HepG2 (cell line): Measurements from ENCODE around the gene TSPAN31. TPM values are rescaled to one million over a fixed set of nuclear protein-coding genes. Genes with fewer than 3 reads are reported as not detected.
A peak's percentile ranks its signal among the peaks of the same experiment; 100 is the strongest.

ENCODE experiments used
- ATAC-seq: fragments of 200-7000 bp; cut with Tn5 transposase; 3 replicates; pipeline ENCODE4 v1.9.1; 2020; ENCODE audit warnings: mild to moderate bottlenecking, moderate library complexity
- BruUV-seq: library from RNA; stranded (reverse); fragments of 400-500 nt; replicated peaks from 2 replicates; lab custom pipeline; 2021; lab: Mats Ljungman, UMichigan
- CTCF ChIA-PET: fragments of 300-600 bp; formaldehyde crosslinking; extraction: SDS; loops from one replicate; lab custom pipeline; 2021; ENCODE audit warnings: low total read pairs, inconsistent platforms, low intra/inter-chr PET ratio; lab: Yijun Ruan, JAX
- POLR2A ChIA-PET: fragments of 350-600 bp; sonication (Branson Sonifier 250); formaldehyde crosslinking; loops from one replicate; lab custom pipeline; 2020; ENCODE audit warnings: antibody characterized with exemption, inconsistent platforms; lab: Yijun Ruan, JAX
- DNase-seq: peaks from one replicate; pipeline ENCODE4 v3.0.0-alpha.2; 2015; ENCODE audit warnings: low spot score
- FAIRE-seq: peaks from 3 replicates; lab custom pipeline; 2011; peaks lifted over from hg19 to GRCh38; lab: Jason Lieb, UNC
- H2AFZ ChIP-seq: one replicate; pipeline ENCODE4 v1.6.1; 2011; ENCODE audit warnings: low read length, inconsistent platforms
- H3K27ac ChIP-seq: fragments of 300-600 bp; 3 replicates; pipeline ENCODE4 v1.8.0; 2011; ENCODE audit warnings: mixed run types, mild to moderate bottlenecking, mixed read lengths, low read length, inconsistent platforms; ENCODE audit not compliant: insufficient read depth; ENCODE audit errors: extremely low read length
- H3K27me3 ChIP-seq, 2 experiments: fragments of 200-600 bp in 1 of 2; 2 replicates in 1 of 2; 3 replicates in 1 of 2; pipeline versions ENCODE4 v1.6.0 to v1.8.0; 2011; ENCODE audit warnings: low read length in 2 of 2, mild to moderate bottlenecking in 2 of 2, moderate library complexity in 2 of 2, inconsistent platforms in 1 of 2; ENCODE audit not compliant: insufficient read depth in 2 of 2, control insufficient read depth in 1 of 2
- H3K36me3 ChIP-seq, 2 experiments: fragments of 200-600 bp in 1 of 2; replicated peaks in 1 of 2; 2 replicates in 1 of 2; 3 replicates in 1 of 2; pipeline versions ENCODE4 v1.5.1 to v1.8.0; 2011; ENCODE audit warnings: low read length in 2 of 2, inconsistent platforms in 1 of 2; ENCODE audit not compliant: insufficient read depth in 2 of 2, control insufficient read depth in 1 of 2
- H3K4me1 ChIP-seq: 2 replicates; pipeline ENCODE4 v1.5.1; 2012; ENCODE audit warnings: low read length, inconsistent platforms; ENCODE audit not compliant: insufficient read depth
- H3K4me2 ChIP-seq: 2 replicates; pipeline ENCODE4 v1.6.0; 2011; ENCODE audit warnings: low read depth, low read length, inconsistent platforms
- H3K4me3 ChIP-seq, 3 experiments: fragments of 200-600 bp in 1 of 3; sonication (generic), shearing (Covaris generic) in 1 of 3; replicated peaks in 1 of 3; 2 replicates each; pipeline ENCODE4 v1.5.1; 2011 to 2016; ENCODE audit warnings: low read length in 3 of 3, inconsistent platforms in 2 of 3, low read depth in 2 of 3, mild to moderate bottlenecking in 2 of 3, control low read depth in 1 of 3, mixed read lengths in 1 of 3; ENCODE audit not compliant: insufficient read depth in 1 of 3
- H3K79me2 ChIP-seq: one replicate; pipeline ENCODE4 v1.6.1; 2011; ENCODE audit warnings: low read length, inconsistent platforms; ENCODE audit not compliant: insufficient read depth
- H3K9ac ChIP-seq: 2 replicates; pipeline ENCODE4 v1.6.0; 2011; ENCODE audit warnings: mild to moderate bottlenecking, low read depth, low read length, inconsistent platforms; ENCODE audit not compliant: insufficient read depth
- H3K9me3 ChIP-seq: 2 replicates; pipeline ENCODE4 v1.5.1; 2012; ENCODE audit warnings: mild to moderate bottlenecking, low read length
- H4K20me1 ChIP-seq: 2 replicates; pipeline ENCODE4 v1.6.0; 2011; ENCODE audit warnings: inconsistent platforms, mild to moderate bottlenecking, low read length, moderate library complexity; ENCODE audit not compliant: insufficient read depth
- CHD2 ChIP-seq: IDR thresholded peaks from 2 replicates; pipeline ENCODE4 v1.6.1; 2011; ENCODE audit warnings: low read depth, low read length, improper control_type of control experiment
- HNRNPLL ChIP-seq: fragments of 200-400 bp; formaldehyde crosslinking; IDR thresholded peaks from 2 replicates; pipeline ENCODE4 v1.6.1; 2017; ENCODE audit warnings: mild to moderate bottlenecking, low read depth, low read length; ENCODE audit not compliant: poor library complexity, severe bottlenecking
- IRF2 ChIP-seq: IDR thresholded peaks from 2 replicates; pipeline ENCODE4 v1.6.1; 2018; ENCODE audit warnings: missing genetic modification reagents, missing compliant biosample characterization
- KDM1A ChIP-seq: IDR thresholded peaks from 2 replicates; pipeline ENCODE4 v1.6.1; 2016; ENCODE audit warnings: missing compliant biosample characterization
- NBN ChIP-seq: fragments of 450-650 bp; conservative IDR thresholded peaks from 2 replicates; pipeline ENCODE4 v1.6.1; 2017
- NR1H2 ChIP-seq: sonication (generic); formaldehyde crosslinking; IDR thresholded peaks from 2 replicates; pipeline ENCODE4 v1.8.1; 2022; ENCODE audit warnings: low read depth, missing genetic modification reagents, borderline replicate concordance
- NR2C2 ChIP-seq: sonication (generic); formaldehyde crosslinking; IDR thresholded peaks from 2 replicates; pipeline ENCODE4 v1.4.0; 2020; ENCODE audit warnings: missing genetic modification reagents, mild to moderate bottlenecking, moderate library complexity, borderline replicate concordance
- SMARCC2 ChIP-seq: fragments of 450-650 bp; IDR thresholded peaks from 2 replicates; pipeline ENCODE4 v1.6.1; 2017; ENCODE audit warnings: antibody characterized with exemption, mild to moderate bottlenecking
- TAF1 ChIP-seq: sonication (generic); formaldehyde crosslinking; IDR thresholded peaks from 2 replicates; pipeline ENCODE4 v1.4.0; 2020; ENCODE audit warnings: missing genetic modification reagents
- ZIK1 ChIP-seq: sonication (generic); formaldehyde crosslinking; IDR thresholded peaks from 2 replicates; pipeline ENCODE4 v1.5.0; 2020; ENCODE audit warnings: mild to moderate bottlenecking, low read depth, missing genetic modification reagents, borderline replicate concordance
- ZNF138 ChIP-seq: sonication (generic); formaldehyde crosslinking; IDR thresholded peaks from 2 replicates; pipeline ENCODE4 v1.5.0; 2020; ENCODE audit warnings: mild to moderate bottlenecking, low read depth, missing genetic modification reagents
- ZNF546 ChIP-seq: sonication (generic); formaldehyde crosslinking; conservative IDR thresholded peaks from 2 replicates; pipeline ENCODE4 v1.8.1; 2023; ENCODE audit warnings: mild to moderate bottlenecking, missing genetic modification reagents
- ZNF703 ChIP-seq: sonication (generic); formaldehyde crosslinking; IDR thresholded peaks from 2 replicates; pipeline ENCODE4 v1.5.1; 2020; ENCODE audit warnings: missing genetic modification reagents, mild to moderate bottlenecking, moderate library complexity, borderline replicate concordance
- WGBS: methylation state at CpG from one replicate; pipeline ENCODE4 v1.1.6; 2017; ENCODE audit warnings: low lambda C conversion rate; 5-methylcytosine and 5-hydroxymethylcytosine counted together
- in situ Hi-C: cut with HindIII; loops from 2 replicates; pipeline ENCODE4 v1.10.0; 2017; ENCODE audit warnings: low pct_unique_long_range_greater_than_20kb; ENCODE audit not compliant: extremely low pct_ligation_motif_present
- intact Hi-C: fragments of 100-400 bp; cut with micrococcal nuclease; formaldehyde crosslinking; loops from one replicate; pipeline ENCODE4 v1.10.0; 2022; ENCODE audit not compliant: unreplicated experiment
- polyA plus RNA-seq, 8 experiments: library from polyadenylated mRNA; depleted of rRNA in 3 of 8; stranded (reverse) in 7 of 8; unstranded in 1 of 8; fragments of >200 nt; fragmentation: Illumina TruSeq in 4 of 8; extraction: Trizol in 4 of 8; gene quantifications; 2 replicates each; pipeline versions ENCODE4 v1.2.1 to v1.2.3, GENCODE V29; 2011 to 2016; ENCODE audit warnings: low read depth in 4 of 8, missing spikeins in 1 of 8, mixed read lengths in 1 of 8; ENCODE audit not compliant: insufficient read depth in 1 of 8
- total RNA-seq, 5 experiments: library from RNA; depleted of rRNA; stranded (reverse); fragments of >200 nt; fragmentation: Illumina TruSeq; extraction: Trizol; gene quantifications; 2 replicates each; pipeline ENCODE4 v1.2.3, GENCODE V29; 2016; ENCODE audit warnings: low read depth in 1 of 5
- TF ChIP-seq, protein P1 (sequence below): sonication (generic); formaldehyde crosslinking; IDR thresholded peaks from 2 replicates; pipeline ENCODE4 v1.5.0; 2020; ENCODE audit warnings: mild to moderate bottlenecking, missing genetic modification reagents, moderate library complexity
- TF ChIP-seq, protein P2 (sequence below): sonication (generic); formaldehyde crosslinking; IDR thresholded peaks from 2 replicates; pipeline ENCODE4 v1.8.0; 2022; ENCODE audit warnings: mild to moderate bottlenecking, missing genetic modification reagents; ENCODE audit not compliant: insufficient replicate concordance
- TF ChIP-seq, protein P3 (sequence below): sonication (generic); formaldehyde crosslinking; IDR thresholded peaks from 2 replicates; pipeline ENCODE4 v1.5.0; 2020; ENCODE audit warnings: mild to moderate bottlenecking, missing genetic modification reagents

The TSPAN31 gene
- total and polyA plus RNA-seq, 2 of the 13 experiments (the other 11 are each of a cell fraction or from before 2014, with no cell fraction given) = 10.4 to 24.6 TPM

DNA sequence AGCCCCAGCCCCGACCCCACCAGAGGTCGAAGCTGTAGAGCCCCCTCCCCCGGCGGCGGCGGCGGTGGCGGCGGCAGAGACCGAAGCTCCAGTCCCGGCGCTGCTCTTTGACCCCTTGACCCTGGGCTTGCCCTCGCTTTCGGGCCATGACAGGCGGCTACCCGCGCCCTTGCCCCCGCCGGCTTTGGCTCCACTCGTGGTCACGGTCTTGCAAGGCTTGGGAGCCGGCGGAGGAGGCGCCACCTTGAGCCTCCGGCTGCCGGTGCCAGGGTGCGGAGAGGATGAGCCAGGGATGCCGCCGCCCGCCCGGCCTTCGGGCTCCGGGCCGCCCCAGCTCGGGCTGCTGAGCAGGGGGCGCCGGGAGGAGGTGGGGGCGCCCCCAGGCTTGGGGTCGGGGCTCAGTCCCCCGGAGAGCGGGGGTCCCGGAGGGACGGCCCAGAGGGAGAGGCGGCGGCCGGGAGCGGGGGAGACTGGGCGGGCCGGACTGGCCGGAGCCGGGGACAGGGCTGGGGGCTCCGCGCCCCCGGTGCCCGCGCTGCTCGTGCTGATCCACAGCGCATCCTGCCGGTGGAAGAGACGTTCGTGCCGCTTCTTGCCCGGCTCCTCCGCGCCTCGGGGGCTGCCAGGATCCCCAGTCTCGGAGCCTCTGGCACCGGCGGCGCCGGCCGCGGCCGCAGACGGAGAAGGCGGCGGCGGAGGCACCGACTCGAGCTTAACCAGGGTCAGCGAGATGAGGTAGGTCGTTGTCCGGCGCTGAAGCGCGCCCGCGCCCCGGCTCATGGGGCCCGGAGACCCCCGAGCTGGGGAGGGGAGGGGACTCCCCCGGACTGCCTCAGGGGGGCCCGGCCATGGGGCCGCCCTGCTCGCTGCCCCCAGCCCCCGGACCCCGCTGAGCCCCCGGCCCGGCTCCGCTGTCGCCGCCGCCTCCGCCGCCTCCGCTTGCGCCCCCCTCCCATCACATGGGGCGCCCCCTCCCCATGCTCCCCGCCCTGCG lies 7.1 kb upstream of the TSPAN31 start:
- Histone ChIP-seq H4K20me1 (no peaks in the 10 kb centered on the region), H3K36me3 (no peaks in the 10 kb centered on the region), H3K27ac (no peak overlapping the region), H3K4me2 (peak overlapping the region; percentile 94), H2AFZ (no peak overlapping the region), H3K27me3 (peaks cover 12 to 50% of the 10 kb centered on the region in 2 experiments; a peak in 4 of 5 replicates), H3K9me3 (no peaks in the 10 kb centered on the region), H3K79me2 (no peaks in the 10 kb centered on the region), H3K4me1 (peaks cover 55% of the 10 kb centered on the region), H3K4me3 (peak overlapping the region; percentile 48 to 73 (median 59); a peak in 5 of 6 replicates), H3K9ac (no peak overlapping the region)
- ATAC-seq = peak; percentile 11
- ChIA-PET CTCF (no interaction called here), POLR2A (interaction anchor here (1.2 kb wide), 1 partner anchor 12 kb away, joined by 5 read pairs; no protein-coding TSS in a partner anchor)
- intact Hi-C loops (loop anchor here (5.0 kb wide), 2 partner anchors 45 to 155 kb away; partner anchors contain the start of gene OS9), in situ Hi-C loops (no loop called here)
- BruUV-seq = no TSS peak
- WGBS = 12% methylated on average over 22 of the region's 110 CpGs
- no peak for FAIRE-seq
- DNase-seq = no peak
- TF ChIP-seq ZNF546 (no peak), ZNF703 (no peak), CHD2 (no peak), NR1H2 (CRISPR knock-in tag) (no peak), ZNF138 (no peak), NR2C2 (CRISPR knock-in tag) (peak; percentile 58), ZIK1 (CRISPR knock-in tag) (no peak), HNRNPLL (peak; percentile 38), SMARCC2 (no peak), NBN (no peak), KDM1A (CRISPR knock-in tag) (no peak), TAF1 (CRISPR knock-in tag) (no peak), IRF2 (CRISPR knock-in tag) (no peak)
- TF ChIP-seq, protein P1, sequence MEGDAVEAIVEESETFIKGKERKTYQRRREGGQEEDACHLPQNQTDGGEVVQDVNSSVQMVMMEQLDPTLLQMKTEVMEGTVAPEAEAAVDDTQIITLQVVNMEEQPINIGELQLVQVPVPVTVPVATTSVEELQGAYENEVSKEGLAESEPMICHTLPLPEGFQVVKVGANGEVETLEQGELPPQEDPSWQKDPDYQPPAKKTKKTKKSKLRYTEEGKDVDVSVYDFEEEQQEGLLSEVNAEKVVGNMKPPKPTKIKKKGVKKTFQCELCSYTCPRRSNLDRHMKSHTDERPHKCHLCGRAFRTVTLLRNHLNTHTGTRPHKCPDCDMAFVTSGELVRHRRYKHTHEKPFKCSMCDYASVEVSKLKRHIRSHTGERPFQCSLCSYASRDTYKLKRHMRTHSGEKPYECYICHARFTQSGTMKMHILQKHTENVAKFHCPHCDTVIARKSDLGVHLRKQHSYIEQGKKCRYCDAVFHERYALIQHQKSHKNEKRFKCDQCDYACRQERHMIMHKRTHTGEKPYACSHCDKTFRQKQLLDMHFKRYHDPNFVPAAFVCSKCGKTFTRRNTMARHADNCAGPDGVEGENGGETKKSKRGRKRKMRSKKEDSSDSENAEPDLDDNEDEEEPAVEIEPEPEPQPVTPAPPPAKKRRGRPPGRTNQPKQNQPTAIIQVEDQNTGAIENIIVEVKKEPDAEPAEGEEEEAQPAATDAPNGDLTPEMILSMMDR (CRISPR knock-in tag) = peak; percentile 41
- TF ChIP-seq, protein P2, sequence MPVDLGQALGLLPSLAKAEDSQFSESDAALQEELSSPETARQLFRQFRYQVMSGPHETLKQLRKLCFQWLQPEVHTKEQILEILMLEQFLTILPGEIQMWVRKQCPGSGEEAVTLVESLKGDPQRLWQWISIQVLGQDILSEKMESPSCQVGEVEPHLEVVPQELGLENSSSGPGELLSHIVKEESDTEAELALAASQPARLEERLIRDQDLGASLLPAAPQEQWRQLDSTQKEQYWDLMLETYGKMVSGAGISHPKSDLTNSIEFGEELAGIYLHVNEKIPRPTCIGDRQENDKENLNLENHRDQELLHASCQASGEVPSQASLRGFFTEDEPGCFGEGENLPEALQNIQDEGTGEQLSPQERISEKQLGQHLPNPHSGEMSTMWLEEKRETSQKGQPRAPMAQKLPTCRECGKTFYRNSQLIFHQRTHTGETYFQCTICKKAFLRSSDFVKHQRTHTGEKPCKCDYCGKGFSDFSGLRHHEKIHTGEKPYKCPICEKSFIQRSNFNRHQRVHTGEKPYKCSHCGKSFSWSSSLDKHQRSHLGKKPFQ (CRISPR knock-in tag) = no peak
- TF ChIP-seq, protein P3, sequence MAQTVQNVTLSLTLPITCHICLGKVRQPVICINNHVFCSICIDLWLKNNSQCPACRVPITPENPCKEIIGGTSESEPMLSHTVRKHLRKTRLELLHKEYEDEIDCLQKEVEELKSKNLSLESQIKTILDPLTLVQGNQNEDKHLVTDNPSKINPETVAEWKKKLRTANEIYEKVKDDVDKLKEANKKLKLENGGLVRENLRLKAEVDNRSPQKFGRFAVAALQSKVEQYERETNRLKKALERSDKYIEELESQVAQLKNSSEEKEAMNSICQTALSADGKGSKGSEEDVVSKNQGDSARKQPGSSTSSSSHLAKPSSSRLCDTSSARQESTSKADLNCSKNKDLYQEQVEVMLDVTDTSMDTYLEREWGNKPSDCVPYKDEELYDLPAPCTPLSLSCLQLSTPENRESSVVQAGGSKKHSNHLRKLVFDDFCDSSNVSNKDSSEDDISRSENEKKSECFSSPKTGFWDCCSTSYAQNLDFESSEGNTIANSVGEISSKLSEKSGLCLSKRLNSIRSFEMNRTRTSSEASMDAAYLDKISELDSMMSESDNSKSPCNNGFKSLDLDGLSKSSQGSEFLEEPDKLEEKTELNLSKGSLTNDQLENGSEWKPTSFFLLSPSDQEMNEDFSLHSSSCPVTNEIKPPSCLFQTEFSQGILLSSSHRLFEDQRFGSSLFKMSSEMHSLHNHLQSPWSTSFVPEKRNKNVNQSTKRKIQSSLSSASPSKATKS (CRISPR knock-in tag) = no peak
